Thymus (tissue), 11 donors: ENCODE data around the gene ISYNA1. TPM values are rescaled to one million over a fixed set of nuclear protein-coding genes. Genes with fewer than 3 reads are reported as not detected.
A peak's percentile ranks its signal among the peaks of the same experiment; 100 is the strongest.

Experiments used
- DNase-seq, 9 donors: peaks; one replicate each; pipeline ENCODE4 v3.0.0-alpha.2; 2013; ENCODE audit warnings: low spot score in 9 of 9, low read depth in 6 of 9, missing footprints in 1 of 9
- H3K27ac ChIP-seq, 2 donors: one replicate each; pipeline ENCODE4 v1.5.1; 2013; ENCODE audit warnings: control low read depth in 1 of 2, low read depth in 1 of 2, low read length in 1 of 2, mild to moderate bottlenecking in 1 of 2, moderate library complexity in 1 of 2
- H3K27me3 ChIP-seq, 2 donors: one replicate each; pipeline ENCODE4 v1.5.1; 2013; ENCODE audit warnings: low read length in 1 of 2; ENCODE audit not compliant: control insufficient read depth in 2 of 2, insufficient read depth in 1 of 2
- H3K36me3 ChIP-seq, 2 donors: one replicate each; pipeline ENCODE4 v1.5.1; 2013; ENCODE audit warnings: low read length in 1 of 2, mild to moderate bottlenecking in 1 of 2, moderate library complexity in 1 of 2; ENCODE audit not compliant: control insufficient read depth in 2 of 2, insufficient read depth in 2 of 2
- H3K4me1 ChIP-seq, 2 donors: one replicate each; pipeline ENCODE4 v1.5.1; 2013; ENCODE audit warnings: low read length in 2 of 2; ENCODE audit not compliant: control insufficient read depth in 2 of 2, insufficient read depth in 2 of 2
- H3K4me3 ChIP-seq, 2 donors: one replicate each; pipeline ENCODE4 v1.5.1; 2013; ENCODE audit warnings: low read length in 2 of 2, control low read depth in 1 of 2, mild to moderate bottlenecking in 1 of 2
- H3K9me3 ChIP-seq, 2 donors: one replicate each; pipeline ENCODE4 v1.5.1; 2013; ENCODE audit warnings: low read length in 1 of 2, mild to moderate bottlenecking in 1 of 2; ENCODE audit not compliant: control insufficient read depth in 2 of 2, insufficient read depth in 1 of 2
- WGBS: extraction: QIAGEN DNeasy Blood & Tissue Kit; methylation state at CpG from one replicate; pipeline ENCODE4 v1.1.7; 2013; 5-methylcytosine and 5-hydroxymethylcytosine counted together
- polyA plus RNA-seq: library from polyadenylated mRNA; stranded (reverse); fragments of 200-250 nt; gene quantifications from one replicate; pipeline ENCODE4 v1.2.3, GENCODE V29; 2013
- total RNA-seq: library from RNA; stranded (reverse); fragments of 120-200 nt; gene quantifications from one replicate; pipeline ENCODE4 v1.2.4, GENCODE V29; 2013
- donor health status: healthy.

Gene ISYNA1
- total and polyA plus RNA-seq, 2 donors, result 14.2 to 66.1 TPM

DNA sequence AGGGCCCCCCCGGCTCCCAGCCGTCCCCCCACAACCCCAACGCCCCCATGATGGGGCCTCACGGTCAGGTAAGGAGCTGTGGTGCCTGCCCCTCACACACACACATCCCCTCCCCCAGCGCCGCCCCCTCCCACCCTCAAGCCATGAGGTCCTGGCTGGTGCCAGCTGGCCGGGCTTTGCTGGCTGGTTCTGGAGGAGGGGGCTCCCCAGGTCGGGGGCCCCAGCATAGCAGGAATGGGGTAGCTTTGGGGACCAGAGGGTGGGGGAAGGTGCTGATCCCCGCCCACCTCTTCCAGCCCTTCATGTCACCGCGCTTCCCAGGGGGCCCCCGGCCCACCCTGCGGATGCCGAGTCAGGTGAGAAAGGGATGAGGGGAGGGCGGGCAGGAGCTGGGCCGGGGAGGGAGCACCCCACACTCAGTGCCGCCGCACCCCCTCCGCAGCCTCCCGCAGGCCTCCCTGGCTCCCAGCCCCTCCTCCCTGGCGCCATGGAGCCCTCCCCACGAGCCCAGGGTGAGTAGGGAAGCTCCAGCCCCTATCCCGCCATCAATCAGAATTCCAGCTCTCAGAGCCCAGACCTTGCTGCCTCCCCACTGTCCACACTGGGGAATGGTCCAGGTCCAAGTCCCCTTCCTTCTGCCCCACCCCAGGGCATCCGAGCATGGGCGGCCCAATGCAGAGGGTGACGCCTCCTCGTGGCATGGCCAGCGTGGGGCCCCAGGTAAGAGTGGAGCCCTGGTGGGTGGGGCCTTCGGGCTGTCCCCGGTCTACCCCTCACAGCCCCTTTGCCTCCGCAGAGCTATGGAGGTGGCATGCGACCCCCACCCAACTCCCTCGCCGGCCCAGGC lies 6.4 kb downstream of the ISYNA1 start:
- Histone ChIP-seq H3K27me3 (peaks cover 0 to 4% of the 10 kb centered on the region in 2 donors), H3K9me3 (peaks cover 0 to 3% of the 10 kb centered on the region in 2 donors), H3K4me1 (peaks cover 26 to 58% of the 10 kb centered on the region in 2 donors), H3K4me3 (no peak overlapping the region), H3K36me3 (peaks cover 5 to 23% of the 10 kb centered on the region in 2 donors), H3K27ac (no peak overlapping the region)
- WGBS, result 92% methylated on average over 34 of the region's 34 CpGs
- no peak for DNase-seq

GRCh38 chr19:18430417-18431144 lies 7.4 kb downstream of the ISYNA1 start:
- Histone ChIP-seq H3K4me3 (no peak overlapping the region), H3K4me1 (peaks cover 22 to 60% of the 10 kb centered on the region in 2 donors), H3K36me3 (peaks cover 5 to 23% of the 10 kb centered on the region in 2 donors), H3K27ac (no peak overlapping the region), H3K27me3 (peaks cover 0 to 2% of the 10 kb centered on the region in 2 donors), H3K9me3 (no peaks in the 10 kb centered on the region)
- WGBS, result 96% methylated on average over 21 of the region's 21 CpGs
- DNase-seq, result no peak

GRCh38 chr19:18429717-18430416 lies 8.1 kb downstream of the ISYNA1 start:
- Histone ChIP-seq H3K4me3 (peak overlapping the region in 1 of 2 donors; percentile 69), H3K36me3 (peaks cover 5 to 23% of the 10 kb centered on the region in 2 donors), H3K27me3 (peaks cover 0 to 2% of the 10 kb centered on the region in 2 donors), H3K4me1 (peaks cover 22 to 67% of the 10 kb centered on the region in 2 donors), H3K27ac (peak overlapping the region; percentile 4 to 26), H3K9me3 (no peaks in the 10 kb centered on the region)
- WGBS, result 32% methylated on average over 13 of the region's 13 CpGs
- DNase-seq, result peak in 1 of 9 donors; percentile 43

- Histone ChIP-seq H3K4me1 (peaks cover 22 to 72% of the 10 kb centered on the region in 2 donors), H3K27me3 (peaks cover 0 to 2% of the 10 kb centered on the region in 2 donors), H3K27ac (peak overlapping the region in 1 of 2 donors; percentile 37), H3K9me3 (no peaks in the 10 kb centered on the region), H3K4me3 (peak overlapping the region; percentile 41 to 69), H3K36me3 (peaks cover 5 to 16% of the 10 kb centered on the region in 2 donors)
- DNase-seq, result peak in 8 of 9 donors; percentile 56 to 92 (median 78)
- 3% methylated on average over 76 of the region's 77 CpGs for WGBS
Measured at GRCh38 chr19:18428787-18429674, 8.9 kb downstream of the ISYNA1 start.

- DNase-seq, result no peak
- peaks cover 0 to 2% of the 10 kb centered on the region in 2 donors for H3K27me3 ChIP-seq
- H3K36me3 ChIP-seq, result peaks cover 5 to 14% of the 10 kb centered on the region in 2 donors
- H3K4me3 ChIP-seq, result peak overlapping the region in 1 of 2 donors; percentile 69
- H3K4me1 ChIP-seq, result peaks cover 21 to 78% of the 10 kb centered on the region in 2 donors
- H3K9me3 ChIP-seq, result no peaks in the 10 kb centered on the region
- 82% methylated on average over 17 of the region's 17 CpGs for WGBS
- peak overlapping the region in 1 of 2 donors; percentile 37 for H3K27ac ChIP-seq
Measured at GRCh38 chr19:18428173-18428786, 9.7 kb downstream of the ISYNA1 start.

GRCh38 chr19:18427743-18428113 lies 10.2 kb downstream of the ISYNA1 start:
- DNase-seq, result no peak
- Histone ChIP-seq H3K27ac (no peak overlapping the region), H3K9me3 (no peaks in the 10 kb centered on the region), H3K4me3 (no peak overlapping the region), H3K36me3 (peaks cover 5 to 14% of the 10 kb centered on the region in 2 donors), H3K4me1 (peaks cover 18 to 78% of the 10 kb centered on the region in 2 donors), H3K27me3 (no peaks in the 10 kb centered on the region)
- WGBS, result 99% methylated on average over 12 of the region's 12 CpGs

- Histone ChIP-seq H3K27me3 (no peaks in the 10 kb centered on the region), H3K4me1 (peaks cover 21 to 78% of the 10 kb centered on the region in 2 donors), H3K4me3 (no peak overlapping the region), H3K9me3 (no peaks in the 10 kb centered on the region), H3K36me3 (peaks cover 5 to 10% of the 10 kb centered on the region in 2 donors), H3K27ac (no peak overlapping the region)
- WGBS, result 94% methylated on average over 16 of the region's 16 CpGs
- no peak for DNase-seq
Measured at GRCh38 chr19:18427080-18427742, 10.7 kb downstream of the ISYNA1 start.
